GM12892 (cell line): ENCODE data around the gene MTERF1.

ENCODE experiments used
- POLR2A ChIP-seq: IDR thresholded peaks from 2 replicates; pipeline ENCODE4 v1.6.1; 2011; ENCODE audit warnings: low read depth, low read length, control low read depth
- POLR2AphosphoS5 ChIP-seq: IDR thresholded peaks from 2 replicates; pipeline ENCODE4 v1.6.1; 2011; ENCODE audit warnings: low read depth, low read length, control low read depth
- TAF1 ChIP-seq: IDR thresholded peaks from 2 replicates; pipeline ENCODE4 v1.6.1; 2011; ENCODE audit warnings: low read depth, mild to moderate bottlenecking, control low read depth, low read length, borderline replicate concordance

- no peak for TF ChIP-seq POLR2A
- TF ChIP-seq POLR2AphosphoS5, result no peak
- TF ChIP-seq TAF1, result no peak
Measured at GRCh38 chr7:91898240-91898992, 17.9 kb upstream of the MTERF1 start.
